Thyroid gland (tissue), 4 donors: ENCODE data around the gene PCDHGA1. TPM values are rescaled to one million over a fixed set of nuclear protein-coding genes. Genes with fewer than 3 reads are reported as not detected.

Experiments
- DNase-seq, 2 donors: peaks; one replicate each; pipeline ENCODE4 v3.0.0-alpha.2; 2019
- H3K27ac ChIP-seq, 3 donors: fragments of 200-600 bp; sonication (generic); 1 replicate in 2 of 3; 2 replicates in 1 of 3; pipeline ENCODE4 v1.5.1; 2016 to 2019; ENCODE audit warnings: mild to moderate bottlenecking in 1 of 3, moderate library complexity in 1 of 3
- H3K27me3 ChIP-seq: fragments of 200-600 bp; sonication (generic); one replicate; pipeline ENCODE4 v1.5.1; 2019
- H3K36me3 ChIP-seq, 2 donors: fragments of 200-600 bp; sonication (generic); one replicate each; pipeline ENCODE4 v1.5.1; 2016 to 2019
- H3K4me1 ChIP-seq, 2 donors: fragments of 200-600 bp; sonication (generic); one replicate each; pipeline ENCODE4 v1.5.1; 2017 to 2019
- H3K4me3 ChIP-seq, 3 donors: fragments of 200-600 bp; sonication (generic); replicated peaks in 1 of 3; 1 replicate in 2 of 3; 2 replicates in 1 of 3; pipeline ENCODE4 v1.5.1; 2016; ENCODE audit warnings: mild to moderate bottlenecking in 1 of 3
- H3K9me3 ChIP-seq: fragments of 200-600 bp; sonication (generic); one replicate; pipeline ENCODE4 v1.5.1; 2017
- POLR2A ChIP-seq, 2 donors: fragments of 450-650 bp; IDR thresholded peaks; one replicate each; pipeline ENCODE4 v1.6.1; 2017; ENCODE audit warnings: antibody characterized with exemption in 2 of 2, mild to moderate bottlenecking in 2 of 2, moderate library complexity in 1 of 2
- WGBS, 2 donors: methylation state at CpG; one replicate each; pipeline ENCODE4 v1.1.5; 2017; 5-methylcytosine and 5-hydroxymethylcytosine counted together
- intact Hi-C: fragments of 100-400 bp; cut with DNase I; formaldehyde crosslinking; loops from one replicate; pipeline ENCODE4 v1.15.1; 2023
- total RNA-seq, 4 donors: library from RNA; depleted of rRNA; stranded (reverse); fragments of >200 nt; gene quantifications; one replicate each; pipeline ENCODE4 v1.2.3, GENCODE V29; 2016
- TF ChIP-seq, protein P1 (sequence below), 6 experiments: fragments of 200-600 bp in 3 of 6; fragments of 450-650 bp in 3 of 6; sonication (generic) in 3 of 6; IDR thresholded peaks; one replicate each; pipeline ENCODE4 v1.5.1; 2016 to 2019; ENCODE audit warnings: antibody characterized with exemption in 6 of 6, mild to moderate bottlenecking in 2 of 6, inconsistent platforms in 1 of 6, moderate library complexity in 1 of 6

PCDHGA1 gene
- total RNA-seq, 4 donors from 2014 or later: 0.40 to 1.3 (median 0.87) TPM

DNA sequence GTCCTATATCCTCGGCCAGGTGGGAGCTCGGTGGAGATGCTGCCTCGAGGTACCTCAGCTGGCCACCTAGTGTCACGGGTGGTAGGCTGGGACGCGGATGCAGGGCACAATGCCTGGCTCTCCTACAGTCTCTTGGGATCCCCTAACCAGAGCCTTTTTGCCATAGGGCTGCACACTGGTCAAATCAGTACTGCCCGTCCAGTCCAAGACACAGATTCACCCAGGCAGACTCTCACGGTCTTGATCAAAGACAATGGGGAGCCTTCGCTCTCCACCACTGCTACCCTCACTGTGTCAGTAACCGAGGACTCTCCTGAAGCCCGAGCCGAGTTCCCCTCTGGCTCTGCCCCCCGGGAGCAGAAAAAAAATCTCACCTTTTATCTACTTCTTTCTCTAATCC lies 147.5 kb downstream of the PCDHGA1 start:
- no peak for DNase-seq
- no peak overlapping the region for H3K27ac ChIP-seq
- TF ChIP-seq, protein P1, sequence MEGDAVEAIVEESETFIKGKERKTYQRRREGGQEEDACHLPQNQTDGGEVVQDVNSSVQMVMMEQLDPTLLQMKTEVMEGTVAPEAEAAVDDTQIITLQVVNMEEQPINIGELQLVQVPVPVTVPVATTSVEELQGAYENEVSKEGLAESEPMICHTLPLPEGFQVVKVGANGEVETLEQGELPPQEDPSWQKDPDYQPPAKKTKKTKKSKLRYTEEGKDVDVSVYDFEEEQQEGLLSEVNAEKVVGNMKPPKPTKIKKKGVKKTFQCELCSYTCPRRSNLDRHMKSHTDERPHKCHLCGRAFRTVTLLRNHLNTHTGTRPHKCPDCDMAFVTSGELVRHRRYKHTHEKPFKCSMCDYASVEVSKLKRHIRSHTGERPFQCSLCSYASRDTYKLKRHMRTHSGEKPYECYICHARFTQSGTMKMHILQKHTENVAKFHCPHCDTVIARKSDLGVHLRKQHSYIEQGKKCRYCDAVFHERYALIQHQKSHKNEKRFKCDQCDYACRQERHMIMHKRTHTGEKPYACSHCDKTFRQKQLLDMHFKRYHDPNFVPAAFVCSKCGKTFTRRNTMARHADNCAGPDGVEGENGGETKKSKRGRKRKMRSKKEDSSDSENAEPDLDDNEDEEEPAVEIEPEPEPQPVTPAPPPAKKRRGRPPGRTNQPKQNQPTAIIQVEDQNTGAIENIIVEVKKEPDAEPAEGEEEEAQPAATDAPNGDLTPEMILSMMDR (IDR thresholded peaks at IDR 0.05): no peak
- TF ChIP-seq POLR2A (IDR thresholded peaks at IDR 0.05): no peak
- no peaks in the 10 kb centered on the region for H3K27me3 ChIP-seq
- no peak overlapping the region for H3K4me3 ChIP-seq
- H3K4me1 ChIP-seq: peaks cover 14 to 35% of the 10 kb centered on the region in 2 donors
- H3K36me3 ChIP-seq: no peaks in the 10 kb centered on the region
- intact Hi-C loops: loop anchor here (5.0 to 10.0 kb wide), 2 partner anchors 39 to 77 kb away; no protein-coding TSS in a partner anchor
- no peaks in the 10 kb centered on the region for H3K9me3 ChIP-seq
- 44% methylated on average over 7 to 13 of the region's 13 CpGs for WGBS, 2 donors

DNA sequence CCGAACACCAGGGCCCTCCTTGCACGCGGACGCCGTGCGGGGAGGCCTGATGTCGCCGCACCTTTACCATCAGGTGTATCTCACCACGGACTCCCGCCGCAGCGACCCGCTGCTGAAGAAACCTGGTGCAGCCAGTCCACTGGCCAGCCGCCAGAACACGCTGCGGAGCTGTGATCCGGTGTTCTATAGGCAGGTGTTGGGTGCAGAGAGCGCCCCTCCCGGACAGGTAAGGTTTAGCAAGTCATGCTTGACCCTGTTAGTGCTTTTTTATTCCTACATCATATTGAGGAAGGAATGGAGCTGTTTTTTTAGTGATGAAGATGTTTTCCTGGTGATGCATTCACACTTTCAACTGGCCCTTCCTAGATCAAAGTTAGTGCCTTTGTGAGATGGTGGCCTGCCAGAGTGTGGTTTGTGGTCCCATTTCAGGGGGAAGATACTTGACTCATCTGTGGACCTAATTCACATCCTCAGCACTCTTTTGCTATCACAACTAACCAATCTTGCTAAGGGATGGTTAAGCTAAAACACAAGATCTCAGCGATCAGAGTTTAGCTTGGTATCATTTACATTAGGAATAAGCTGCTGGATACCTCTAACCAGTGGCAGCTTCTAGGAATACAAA lies 148.1 kb downstream of the PCDHGA1 start:
- Histone ChIP-seq H3K4me1 (peaks cover 14 to 35% of the 10 kb centered on the region in 2 donors), H3K36me3 (no peaks in the 10 kb centered on the region), H3K27ac (no peak overlapping the region), H3K27me3 (no peaks in the 10 kb centered on the region), H3K4me3 (no peak overlapping the region), H3K9me3 (no peaks in the 10 kb centered on the region)
- 25 to 34% methylated on average over 13 to 20 of the region's 20 CpGs for WGBS, 2 donors
- intact Hi-C loops: loop anchor here (5.0 to 10.0 kb wide), 2 partner anchors 39 to 76 kb away; no protein-coding TSS in a partner anchor
- TF ChIP-seq, protein P1 (IDR thresholded peaks at IDR 0.05): peak in 4 of 6 experiments; percentile 25 to 57 (median 49)
- TF ChIP-seq POLR2A (IDR thresholded peaks at IDR 0.05): no peak
- peak; percentile 87 to 89 for DNase-seq

DNA sequence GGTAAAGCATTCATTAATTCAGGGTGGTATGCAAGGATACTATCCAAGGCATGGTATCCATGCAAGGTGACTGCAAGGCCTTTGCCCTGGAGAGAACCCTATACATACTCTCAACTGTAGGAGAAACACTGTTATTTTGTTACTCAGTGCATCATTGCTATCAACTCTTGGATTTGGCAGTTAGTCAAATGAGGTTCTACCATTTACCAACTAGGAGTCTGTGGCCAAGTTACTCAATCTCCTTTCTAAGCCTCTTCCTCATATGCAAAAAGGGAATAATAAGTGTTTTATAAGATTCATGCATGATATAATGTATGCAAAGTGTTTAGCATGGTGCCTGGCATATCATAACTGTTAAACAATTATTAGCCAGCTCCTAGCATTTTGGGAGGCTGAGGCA lies 149.5 kb downstream of the PCDHGA1 start:
- H3K27ac ChIP-seq: no peak overlapping the region
- H3K27me3 ChIP-seq: no peaks in the 10 kb centered on the region
- no peak overlapping the region for H3K4me3 ChIP-seq
- no peaks in the 10 kb centered on the region for H3K9me3 ChIP-seq
- no peak for TF ChIP-seq POLR2A (IDR thresholded peaks at IDR 0.05)
- TF ChIP-seq, protein P1 (IDR thresholded peaks at IDR 0.05): no peak
- DNase-seq: no peak
- no peaks in the 10 kb centered on the region for H3K36me3 ChIP-seq
- intact Hi-C loops: loop anchor here (5.0 to 10.0 kb wide), 2 partner anchors 38 to 75 kb away; no protein-coding TSS in a partner anchor
- peaks cover 20 to 44% of the 10 kb centered on the region in 2 donors for H3K4me1 ChIP-seq

DNA sequence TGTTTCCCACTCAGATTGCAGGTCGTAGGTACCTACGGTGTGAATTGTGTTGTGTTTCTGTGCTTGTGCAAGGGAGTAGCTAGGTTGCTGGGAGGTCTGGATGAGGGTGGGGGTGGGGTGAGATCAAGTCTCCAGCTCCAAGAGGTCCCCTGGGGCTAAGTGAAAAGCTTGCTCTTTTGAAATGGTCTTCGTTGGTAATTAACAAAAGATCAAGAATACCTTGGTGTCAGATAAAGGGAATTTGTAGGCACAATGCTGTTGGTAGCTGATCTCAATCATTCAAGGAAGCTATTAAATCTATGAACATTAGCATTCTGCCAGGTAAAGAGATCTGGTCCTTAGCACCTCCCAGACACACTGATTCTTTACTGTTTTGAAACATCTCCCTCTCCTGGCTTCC lies 153.6 kb downstream of the PCDHGA1 start:
- Histone ChIP-seq H3K27me3 (no peaks in the 10 kb centered on the region), H3K4me3 (no peak overlapping the region), H3K4me1 (peaks cover 7 to 30% of the 10 kb centered on the region in 2 donors), H3K27ac (no peak overlapping the region), H3K9me3 (no peaks in the 10 kb centered on the region), H3K36me3 (no peaks in the 10 kb centered on the region)
- DNase-seq: no peak
- 73 to 79% methylated on average over 3 of the region's 3 CpGs for WGBS, 2 donors
- TF ChIP-seq, protein P1 (IDR thresholded peaks at IDR 0.05): no peak
- no peak for TF ChIP-seq POLR2A (IDR thresholded peaks at IDR 0.05)
- intact Hi-C loops: no loop called here

DNA sequence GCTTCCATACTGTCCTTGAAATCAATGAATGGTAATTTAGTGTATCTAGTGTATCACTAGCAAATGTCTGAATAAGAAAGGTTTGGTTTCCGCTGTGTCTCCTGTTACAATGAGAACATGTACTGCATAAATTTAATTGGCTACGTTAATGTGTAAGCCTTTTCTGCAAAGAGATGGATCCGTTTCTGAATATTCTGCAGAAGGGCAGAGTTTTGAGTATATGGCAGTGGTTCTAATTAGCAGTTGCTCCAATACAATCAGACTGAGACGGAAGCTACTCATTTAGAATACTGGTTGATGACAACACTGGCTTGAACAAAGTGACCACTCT lies 154.0 kb downstream of the PCDHGA1 start:
- DNase-seq: no peak
- TF ChIP-seq POLR2A (IDR thresholded peaks at IDR 0.05): no peak
- TF ChIP-seq, protein P1 (IDR thresholded peaks at IDR 0.05): no peak
- intact Hi-C loops: no loop called here
- no peaks in the 10 kb centered on the region for H3K36me3 ChIP-seq
- H3K9me3 ChIP-seq: no peaks in the 10 kb centered on the region
- no peak overlapping the region for H3K27ac ChIP-seq
- H3K4me3 ChIP-seq: peak overlapping the region in 1 of 3 donors; percentile 18
- peaks cover 7 to 34% of the 10 kb centered on the region in 2 donors for H3K4me1 ChIP-seq
- 41 to 60% methylated on average over 4 of the region's 4 CpGs for WGBS, 2 donors
- H3K27me3 ChIP-seq: no peaks in the 10 kb centered on the region
